GM04503 (cell line): ENCODE data around the gene RPL15.

Source experiments
- DNase-seq: peaks from one replicate; pipeline ENCODE4 v3.0.0-alpha.2; 2012; ENCODE audit warnings: low read depth

RPL15 gene

DNA sequence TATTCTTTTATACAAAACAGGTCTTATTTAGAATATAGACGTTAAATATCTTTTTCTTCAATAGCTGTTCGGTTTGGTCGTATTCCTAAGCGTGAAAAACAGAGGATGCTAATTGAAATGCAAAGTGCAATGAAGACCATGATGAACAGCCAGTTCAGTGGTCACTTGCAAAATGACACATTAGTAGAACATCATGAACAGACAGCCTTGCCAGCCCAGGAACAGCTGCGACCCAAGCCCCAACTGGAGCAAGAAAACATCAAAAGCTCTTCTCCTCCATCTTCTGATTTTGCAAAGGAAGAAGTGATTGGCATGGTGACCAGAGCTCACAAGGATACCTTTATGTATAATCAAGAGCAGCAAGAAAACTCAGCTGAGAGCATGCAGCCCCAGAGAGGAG, 45.0 kb downstream of the RPL15 start:
- DNase-seq, result no peak

DNA sequence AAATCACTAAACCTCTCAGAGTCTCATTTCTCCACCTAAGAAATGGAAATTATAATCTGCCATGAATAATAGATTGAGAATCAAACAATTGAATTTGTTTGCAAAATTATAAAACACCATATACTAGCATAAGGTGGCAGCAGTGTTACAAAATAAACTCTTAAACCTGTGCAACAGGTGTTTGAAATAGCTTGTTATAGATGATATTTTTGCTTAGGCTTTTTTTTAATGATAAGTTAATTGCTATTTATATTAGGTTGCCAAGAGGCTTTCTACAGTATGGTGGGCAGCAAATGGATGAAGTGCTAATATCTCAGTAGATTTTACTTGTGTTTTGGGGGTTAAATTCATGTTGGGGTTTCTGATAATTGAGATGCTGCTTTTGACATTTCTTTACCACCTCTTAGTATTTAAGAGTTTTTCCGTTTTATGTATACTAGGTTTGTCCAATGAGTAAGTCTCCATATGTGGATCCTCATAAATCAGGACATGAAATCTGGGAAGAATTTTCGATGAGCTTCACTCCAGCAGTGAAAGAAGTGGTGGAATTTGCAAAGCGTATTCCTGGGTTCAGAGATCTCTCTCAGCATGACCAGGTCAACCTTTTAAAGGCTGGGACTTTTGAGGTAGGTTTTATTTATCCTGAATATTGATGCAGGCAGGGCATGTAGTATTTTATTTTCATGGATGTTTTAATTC, 47.8 kb downstream of the RPL15 start:
- no peak for DNase-seq

- DNase-seq, result no peak
Observed at GRCh38 chr3:23966328-23966727, 49.4 kb downstream of the RPL15 start.

DNA sequence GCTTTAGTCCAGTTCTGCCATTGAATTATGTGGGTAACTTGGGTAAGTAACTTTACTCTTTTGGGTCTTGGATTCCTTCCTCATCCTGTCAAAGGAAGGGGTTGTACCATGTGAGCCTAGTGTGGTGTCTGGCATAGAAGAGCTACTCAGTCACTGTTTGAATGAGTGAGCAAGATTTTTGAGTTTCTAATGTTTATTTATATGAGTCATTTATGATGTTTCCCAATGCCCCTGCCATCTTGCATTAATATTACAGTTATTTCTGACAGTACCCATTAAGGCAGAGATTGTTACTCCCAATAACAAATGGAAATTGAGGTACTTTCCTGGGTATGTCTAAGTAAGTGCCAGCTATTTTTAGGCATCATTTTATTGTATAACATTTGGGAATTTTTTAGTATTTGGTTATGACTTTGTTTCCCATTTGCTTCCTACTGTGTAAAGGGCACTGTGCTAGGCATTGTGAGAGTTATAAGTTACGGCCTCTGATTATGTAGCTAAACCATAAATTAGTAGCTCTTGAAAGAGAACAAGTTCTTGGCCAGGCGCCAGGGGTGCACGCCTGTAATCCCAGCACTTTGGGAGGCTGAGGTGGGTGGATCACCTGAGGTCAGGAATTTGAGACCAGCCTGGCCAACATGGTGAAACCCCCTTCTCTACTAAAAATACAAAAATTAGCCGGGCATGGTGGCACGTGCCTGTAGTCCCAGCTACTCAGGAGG, 51.7 kb downstream of the RPL15 start:
- DNase-seq, result no peak

DNA sequence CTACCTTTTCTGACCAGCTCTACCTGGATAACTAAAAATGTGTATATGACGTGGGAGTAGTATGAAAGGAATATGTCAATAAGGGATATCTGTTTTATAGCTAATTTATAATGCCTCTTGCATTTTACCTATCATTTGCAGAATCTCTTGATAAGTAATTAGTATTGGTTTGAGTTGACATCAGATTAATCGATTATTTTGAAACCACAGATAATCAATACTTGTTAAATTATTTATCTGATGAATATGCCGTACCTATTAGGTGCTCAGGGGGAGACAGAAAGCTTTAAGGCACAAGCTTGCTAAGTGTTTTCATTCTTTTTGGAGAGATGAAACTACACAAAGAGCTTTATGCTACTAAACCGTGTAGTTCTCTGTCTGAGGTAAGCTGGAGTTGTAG, 52.5 kb downstream of the RPL15 start:
- no peak for DNase-seq
